LoVo (cell line): ENCODE results near the gene SLC25A31.

Source experiments
- DNase-seq: peaks from one replicate; pipeline ENCODE4 v3.0.0-alpha.2; 2016; ENCODE audit warnings: low spot score

SLC25A31 gene

DNA sequence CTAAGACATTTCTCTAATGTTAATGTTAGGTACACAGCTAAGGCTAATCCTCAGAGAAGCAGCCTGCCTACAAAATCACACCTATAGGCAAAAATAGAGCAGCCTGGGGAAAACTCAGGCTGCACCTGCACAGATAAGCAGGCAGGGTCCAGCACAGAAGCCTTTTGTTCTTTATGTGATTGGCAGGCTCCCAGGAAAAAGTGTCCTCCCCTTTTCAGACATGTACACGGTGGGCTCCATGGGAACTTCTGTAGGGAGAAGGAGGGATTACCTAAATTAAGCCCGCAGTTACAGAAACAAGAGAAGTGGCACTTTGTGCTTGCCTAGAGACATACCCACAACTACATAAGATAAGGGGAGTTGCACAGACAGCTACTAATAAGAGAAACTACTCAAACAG is 47.9 kb downstream of the SLC25A31 start:
- DNase-seq = no peak

DNA sequence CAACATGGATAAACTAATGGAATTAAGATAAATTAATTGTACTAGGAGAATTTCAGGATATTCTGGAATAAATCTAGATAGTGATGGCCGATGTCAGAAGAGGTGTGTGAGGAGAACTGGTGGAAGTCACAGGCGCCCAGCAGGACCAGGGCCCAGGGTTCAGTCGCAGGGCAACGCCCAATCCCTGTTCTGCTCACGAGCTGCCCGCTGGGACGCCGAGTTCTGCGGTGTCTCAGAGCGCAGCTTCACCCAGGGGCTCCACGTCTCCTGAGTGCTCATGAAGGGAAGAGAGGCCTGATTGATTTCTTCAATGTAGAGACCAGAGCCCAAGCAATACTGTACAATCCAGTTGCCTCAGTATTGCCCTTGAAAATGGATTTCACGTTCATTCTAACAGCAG is 50.4 kb downstream of the SLC25A31 start:
- no peak for DNase-seq

DNA sequence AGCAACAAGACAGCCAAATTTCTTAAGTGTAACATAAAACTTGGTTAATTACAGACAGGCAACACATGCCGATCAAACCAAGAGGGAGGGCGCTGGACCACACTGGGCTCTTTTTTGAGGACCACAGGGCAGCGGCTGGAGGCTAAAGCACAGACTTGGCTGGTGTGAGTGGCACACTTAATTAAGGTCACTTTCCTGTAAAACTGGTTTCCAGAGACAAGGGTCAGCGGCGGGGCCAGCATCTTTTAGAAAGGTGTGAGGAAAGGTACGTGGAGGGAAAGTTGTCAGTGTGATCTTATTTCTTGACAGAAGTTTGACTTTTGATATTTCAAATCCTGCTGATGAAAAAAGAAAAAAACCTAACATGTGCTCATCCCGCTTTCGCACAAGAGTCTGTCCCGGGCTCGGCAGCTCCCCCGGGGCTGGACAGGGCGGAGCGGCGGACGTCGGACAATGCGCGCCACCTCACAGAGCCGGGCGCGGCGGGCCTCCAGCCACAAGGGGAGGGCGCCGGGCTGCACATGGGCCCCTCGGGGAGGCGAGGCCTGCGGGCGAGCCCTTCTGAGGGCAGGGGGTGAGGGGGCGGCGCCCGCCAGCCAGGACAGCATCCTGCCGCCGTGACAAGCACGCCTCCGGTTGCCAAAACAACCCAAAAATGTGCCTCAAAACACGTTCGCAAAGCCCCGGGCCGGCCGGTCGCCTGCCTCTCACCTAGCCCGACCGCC is 51.3 kb downstream of the SLC25A31 start:
- no peak for DNase-seq

DNA sequence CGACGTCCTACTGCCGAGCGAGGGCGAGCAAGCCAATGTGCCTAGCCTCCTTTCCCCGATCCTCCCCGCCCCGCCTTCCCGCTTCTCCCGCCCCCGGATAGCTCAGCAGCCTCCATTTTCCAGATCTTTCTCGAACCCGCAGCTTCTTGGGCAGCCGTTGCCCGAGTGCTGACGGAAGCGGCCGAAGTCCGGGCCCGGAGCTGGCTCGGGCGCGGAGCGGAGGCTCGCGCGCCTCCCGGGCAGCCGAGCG is 51.8 kb downstream of the SLC25A31 start:
- DNase-seq = peak; percentile 90

DNA sequence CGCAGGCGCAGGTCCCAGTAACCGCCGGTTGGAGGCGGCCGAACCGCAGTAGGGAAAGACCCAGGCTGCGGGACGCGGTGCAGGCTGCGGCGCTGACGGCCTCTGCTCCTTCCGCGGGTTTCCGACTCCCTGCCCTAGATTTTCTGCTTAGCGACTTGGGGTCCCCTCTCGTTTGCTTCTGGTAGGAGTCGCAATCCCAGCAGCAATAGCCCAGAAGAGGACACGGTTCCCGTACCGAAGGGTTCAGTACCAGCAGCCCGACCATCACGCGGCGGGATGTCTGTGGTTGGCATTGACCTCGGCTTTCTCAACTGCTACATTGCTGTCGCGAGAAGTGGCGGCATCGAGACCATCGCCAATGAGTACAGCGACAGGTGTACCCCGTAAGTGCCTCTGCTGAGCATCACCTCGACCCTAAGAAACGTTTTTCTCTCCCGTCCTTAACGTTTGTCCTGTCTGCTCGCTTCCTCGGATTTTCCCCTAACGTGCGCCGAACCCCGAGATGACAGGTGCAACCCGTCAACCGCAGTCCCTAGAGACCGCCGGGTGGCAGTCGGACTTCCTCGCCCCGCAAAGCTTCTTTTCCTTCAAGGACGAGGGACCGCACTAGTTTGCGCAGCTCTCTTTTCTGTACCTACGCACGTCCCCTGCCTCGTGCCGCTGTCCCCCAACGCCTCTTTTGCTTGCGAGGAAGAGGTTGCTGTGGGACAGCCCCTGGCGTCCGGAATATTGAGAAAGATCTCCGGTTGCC is 52.2 kb downstream of the SLC25A31 start, which contains the start of gene HSPA4L:
HSPA4L (plus strand) TSS at position 48 of the 751 bp plus-strand sequence; CDS start at position 277, 229 bp downstream.
- DNase-seq = peak; percentile 75

DNA sequence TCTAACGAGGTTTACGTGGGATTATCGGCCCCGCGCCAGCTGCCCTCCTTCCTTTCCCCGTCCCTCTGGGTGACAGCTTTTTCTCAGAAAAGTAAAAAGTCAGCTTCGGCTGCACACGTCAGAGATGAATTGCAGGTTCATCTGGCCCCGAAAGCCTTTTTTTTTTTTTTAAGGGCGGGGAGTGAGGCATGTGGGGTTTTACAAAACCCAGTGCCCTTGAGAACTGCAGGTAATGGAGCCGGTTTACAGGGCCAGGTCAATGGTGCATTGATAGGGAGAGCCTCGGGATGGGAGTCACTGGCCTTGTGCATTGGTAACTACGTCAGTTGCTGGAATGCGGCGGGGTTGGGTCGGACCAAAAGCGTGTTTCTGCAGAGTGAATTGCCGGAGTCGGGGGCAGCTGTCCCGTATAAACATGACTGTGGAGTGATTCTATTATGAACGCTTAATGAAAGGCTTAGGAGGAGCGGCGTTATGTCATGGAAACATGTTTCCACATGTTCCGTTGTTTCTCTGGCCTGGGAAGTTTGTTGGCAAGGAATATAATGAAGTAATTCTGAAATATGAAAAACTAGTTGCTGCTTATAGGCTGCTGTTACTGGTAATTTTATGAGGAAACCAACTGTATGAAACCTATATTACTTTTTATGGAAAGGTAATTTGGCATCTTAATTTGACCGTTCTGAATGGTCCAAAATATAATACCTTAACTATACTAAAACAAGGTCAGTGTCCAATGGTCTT is 53.0 kb downstream of the SLC25A31 start:
- peak; percentile 73 for DNase-seq

DNA sequence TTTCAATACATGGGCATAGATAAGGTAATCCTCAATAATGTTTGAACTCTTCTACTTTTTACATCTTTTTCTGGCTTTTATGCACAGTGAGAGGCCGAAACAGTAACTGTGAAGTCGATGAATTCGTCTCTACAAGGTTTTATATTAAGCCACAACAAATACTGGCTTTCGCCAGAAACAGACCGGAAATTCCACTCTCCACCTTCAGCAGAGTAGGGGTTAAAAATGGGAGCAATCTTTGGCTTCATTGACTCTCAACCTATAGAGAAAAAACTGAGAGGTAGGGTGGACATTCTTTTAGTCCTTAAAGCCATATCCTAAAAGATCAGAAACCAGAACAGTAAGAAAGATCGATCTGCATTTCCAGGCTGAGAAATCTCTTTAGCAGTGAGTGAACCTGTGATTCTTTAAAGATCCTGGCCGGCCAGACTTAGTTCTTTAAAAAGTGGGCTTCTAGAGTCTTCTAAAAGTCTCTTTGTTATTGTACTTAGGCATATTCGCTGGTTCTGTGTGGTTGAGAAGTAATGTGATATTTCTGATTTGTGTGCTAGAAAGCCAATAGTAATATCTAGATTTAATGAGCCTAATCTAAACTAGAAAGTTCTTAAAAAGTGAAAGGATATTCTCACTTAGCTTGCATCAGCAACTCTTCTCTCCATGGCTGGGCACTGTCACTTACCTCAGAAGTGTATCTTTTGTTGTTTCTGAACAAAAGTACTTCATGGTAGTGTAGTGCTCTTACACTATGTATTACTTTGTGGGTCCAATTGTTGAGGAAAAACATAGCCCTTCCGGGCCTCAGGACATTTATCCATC is 54.0 kb downstream of the SLC25A31 start:
- no peak for DNase-seq

DNA sequence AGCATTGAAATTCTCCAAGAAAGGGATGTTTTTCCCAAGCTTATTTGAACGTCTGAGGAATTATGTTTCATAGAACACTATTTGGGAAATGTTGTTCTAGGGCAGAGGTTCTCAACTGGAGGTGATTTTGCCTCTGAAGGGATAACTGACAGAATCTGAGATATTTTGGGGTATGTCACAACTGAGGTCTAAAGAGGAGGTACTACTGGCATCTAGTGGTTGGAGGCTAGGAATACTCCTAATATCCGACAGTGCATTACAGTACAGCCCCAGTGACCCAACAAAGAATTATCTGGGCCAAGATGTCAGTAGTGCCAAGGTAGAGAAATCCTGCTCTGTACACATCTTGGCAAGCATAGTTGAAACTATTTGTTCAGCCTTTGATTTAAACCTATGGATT is 58.3 kb downstream of the SLC25A31 start:
- DNase-seq = no peak

DNA sequence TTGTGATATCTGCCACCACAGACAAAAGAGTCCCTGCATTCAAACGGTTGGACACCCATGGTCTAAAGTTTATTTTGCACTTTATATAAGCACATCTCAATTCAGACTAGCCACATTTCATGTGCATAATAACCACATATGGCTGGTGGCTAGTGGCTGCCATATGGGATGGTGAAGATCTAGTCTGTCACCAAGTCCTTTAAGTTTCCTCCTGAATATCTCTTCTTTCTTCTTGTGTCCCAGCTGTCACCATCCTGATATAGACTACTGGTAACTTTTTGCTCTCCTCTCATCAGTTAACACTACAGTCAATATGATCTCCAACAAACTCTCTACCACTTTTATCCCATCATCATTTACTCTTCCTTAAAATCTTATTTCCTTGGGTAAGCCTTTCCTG is 61.2 kb downstream of the SLC25A31 start:
- DNase-seq = no peak

DNA sequence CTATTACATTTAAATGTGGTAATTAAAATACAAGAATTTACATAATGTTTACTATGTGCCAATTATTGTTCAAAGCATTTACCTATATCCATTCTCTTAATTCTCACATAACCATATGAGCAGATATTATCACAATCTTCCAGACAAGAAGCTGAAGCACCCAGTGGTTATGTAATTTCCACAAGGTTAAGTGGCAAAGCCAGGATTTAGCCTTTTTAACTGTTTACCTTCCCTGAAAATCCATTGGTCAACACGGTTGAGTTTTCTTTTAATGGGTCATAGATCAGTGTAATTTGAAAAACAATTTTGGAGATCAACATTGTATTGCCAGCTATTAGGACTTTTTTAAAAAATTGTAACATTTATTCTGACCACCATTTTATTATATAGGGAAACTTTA is 63.3 kb downstream of the SLC25A31 start:
- no peak for DNase-seq

DNA sequence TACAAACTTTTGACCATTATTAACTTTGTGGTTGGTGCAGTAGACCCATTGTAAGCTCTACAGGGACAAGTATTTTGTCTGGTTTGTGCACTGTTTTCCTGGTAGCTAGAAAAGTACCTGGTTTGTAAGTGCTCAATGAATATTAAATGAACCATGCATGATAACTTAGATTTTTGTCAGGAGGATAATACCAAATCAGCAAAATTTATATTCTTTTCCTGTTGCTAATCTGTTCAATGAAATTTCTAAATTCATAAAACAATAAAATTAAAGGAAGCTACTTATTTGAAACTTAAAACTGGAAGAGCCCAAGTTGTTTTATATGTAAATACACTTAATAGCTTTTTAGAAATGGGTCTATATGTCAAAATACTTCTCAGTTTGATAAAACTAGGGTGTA is 69.5 kb downstream of the SLC25A31 start:
- no peak for DNase-seq

DNA sequence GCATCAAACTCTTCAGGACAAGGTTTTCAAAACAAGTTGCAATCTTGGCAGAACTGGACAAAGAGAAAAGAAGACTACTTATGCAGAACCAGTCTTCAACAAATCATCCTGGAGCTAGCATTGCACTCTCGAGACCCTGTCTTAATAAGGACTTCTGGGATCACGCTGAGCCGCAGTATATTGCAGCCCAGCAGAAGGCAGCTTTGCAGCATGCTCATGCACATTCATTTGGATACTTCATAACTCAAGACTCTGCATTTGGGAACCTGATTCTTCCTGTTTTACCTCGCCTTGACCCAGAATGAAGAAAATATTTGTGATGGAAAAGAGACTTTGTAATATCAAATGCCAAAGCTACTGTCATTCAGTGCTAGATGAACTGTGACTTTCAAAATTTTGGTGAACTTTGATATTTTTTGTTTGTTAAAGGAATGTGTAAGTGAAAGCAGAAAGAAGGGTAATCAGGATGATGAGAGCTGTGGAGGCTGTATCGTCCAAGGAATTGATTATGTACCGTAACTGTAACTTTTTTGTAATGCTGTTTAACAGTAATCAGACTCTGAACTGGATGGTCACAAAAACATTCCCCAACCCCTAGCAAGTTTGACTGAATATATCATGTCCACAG is 79.1 kb downstream of the SLC25A31 start:
- DNase-seq = no peak

DNA sequence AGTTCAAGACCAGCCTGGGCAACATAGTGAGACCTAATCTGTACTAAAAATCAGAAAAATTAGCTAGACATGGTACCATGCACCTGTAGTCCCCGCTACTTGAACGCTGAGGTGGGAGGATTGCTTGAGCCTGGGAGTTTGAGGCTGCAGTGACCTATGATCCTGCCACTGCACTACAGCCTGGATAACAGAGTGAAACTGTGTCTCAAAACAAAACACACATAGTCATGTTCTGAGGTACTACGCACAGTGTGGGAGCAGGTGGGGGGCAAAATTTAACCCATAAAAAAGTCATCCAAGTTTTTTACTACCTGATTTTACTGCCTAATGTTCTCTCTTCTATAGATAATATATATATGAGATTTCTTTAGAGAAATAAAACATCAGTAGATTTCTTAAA is 80.4 kb downstream of the SLC25A31 start:
- no peak for DNase-seq

DNA sequence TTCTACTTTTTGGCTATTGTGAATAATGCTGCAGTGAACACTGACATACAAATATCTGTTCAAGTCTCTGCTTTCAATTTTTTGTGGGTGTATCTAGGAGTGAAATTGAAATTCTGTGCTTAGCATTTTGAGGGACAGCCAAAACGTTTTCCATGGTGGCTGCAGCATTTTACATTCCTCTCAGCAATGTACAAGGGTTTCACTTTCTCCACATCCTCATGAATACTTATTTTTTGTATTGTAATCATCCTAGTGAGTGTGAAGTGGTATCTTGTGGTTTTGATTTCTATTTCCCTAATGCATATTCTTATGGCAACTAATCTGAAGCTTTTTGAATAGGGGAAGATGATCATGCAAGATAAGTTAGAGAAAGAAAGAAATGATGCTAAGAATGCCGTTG is 92.2 kb downstream of the SLC25A31 start:
- DNase-seq = no peak
